Fibroblast of lung (primary cell): ENCODE data around the gene SPRING1.

ENCODE experiments used
- CTCF ChIP-seq, 2 donors: IDR thresholded peaks in 1 of 2; conservative IDR thresholded peaks in 1 of 2; 1 replicate in 1 of 2; 2 replicates in 1 of 2; pipeline ENCODE4 v1.5.1; 2011 to 2012; ENCODE audit warnings: low read length in 2 of 2, control low read depth in 1 of 2, inconsistent platforms in 1 of 2, low read depth in 1 of 2, mild to moderate bottlenecking in 1 of 2
- EZH2 ChIP-seq: IDR thresholded peaks from 2 replicates; pipeline ENCODE4 v1.5.1; 2012; ENCODE audit warnings: low read length, control low read depth, mild to moderate bottlenecking; ENCODE audit errors: missing control alignments

- peak; percentile 90 to 94 for TF ChIP-seq CTCF (conservative IDR thresholded peaks at IDR 0.05 in 1 of 2, IDR thresholded peaks at IDR 0.05 in 1 of 2; ENCODE audit: low read depth in 1 of 2, low read length in 2 of 2)
- no peak for TF ChIP-seq EZH2
These were observed 34.6 kb downstream of the SPRING1 start for GRCh38 chr12:116703214-116703795.
